H1 (cell line): ENCODE measurements around the gene STARD13.

Source experiments
- BCL11A ChIP-seq, 2 experiments: IDR thresholded peaks; one replicate each; pipeline ENCODE4 v1.6.1; 2011; ENCODE audit warnings: low read depth in 2 of 2, low read length in 2 of 2, mild to moderate bottlenecking in 2 of 2
- EZH2 ChIP-seq: fragments of 200-600 bp; sonication (generic); IDR thresholded peaks from 2 replicates; pipeline ENCODE4 v1.7.1; 2012; ENCODE audit warnings: low read depth, mild to moderate bottlenecking, moderate library complexity, low read length, inconsistent platforms; ENCODE audit not compliant: severe bottlenecking
- POLR2AphosphoS5 ChIP-seq: IDR thresholded peaks from 2 replicates; pipeline ENCODE4 v1.6.1; 2011; ENCODE audit warnings: low read depth, low read length
- RFX5 ChIP-seq: IDR thresholded peaks from 2 replicates; pipeline ENCODE4 v1.6.1; 2011; ENCODE audit warnings: low read depth, low read length, improper control_type of control experiment, borderline replicate concordance
- SP1 ChIP-seq: IDR thresholded peaks from 2 replicates; pipeline ENCODE4 v1.6.1; 2011; ENCODE audit warnings: low read depth, low read length
- TAF1 ChIP-seq: IDR thresholded peaks from 2 replicates; pipeline ENCODE4 v1.6.1; 2011; ENCODE audit warnings: mild to moderate bottlenecking, low read depth, low read length
- TCF12 ChIP-seq: IDR thresholded peaks from 2 replicates; pipeline ENCODE4 v1.6.1; 2011; ENCODE audit warnings: low read depth, mild to moderate bottlenecking, low read length
- ZNF274 ChIP-seq: IDR thresholded peaks from 2 replicates; pipeline ENCODE4 v1.7.0; 2012; ENCODE audit warnings: low read length, borderline replicate concordance; ENCODE audit errors: extremely low read depth
- TF ChIP-seq, protein P1 (sequence below), 3 experiments: IDR thresholded peaks; 1 replicate in 2 of 3; 2 replicates in 1 of 3; pipeline versions ENCODE4 v1.5.1 to v1.6.1; 2011; ENCODE audit warnings: low read length in 3 of 3, mild to moderate bottlenecking in 3 of 3, inconsistent platforms in 2 of 3, low read depth in 1 of 3, moderate library complexity in 1 of 3; ENCODE audit not compliant: insufficient read depth in 1 of 3; ENCODE audit errors: control extremely low read depth in 1 of 3

GRCh38 chr13:33251131-33251661, 34.4 kb downstream of the STARD13 start:
- no peak for TF ChIP-seq TCF12
- TF ChIP-seq, protein P1, sequence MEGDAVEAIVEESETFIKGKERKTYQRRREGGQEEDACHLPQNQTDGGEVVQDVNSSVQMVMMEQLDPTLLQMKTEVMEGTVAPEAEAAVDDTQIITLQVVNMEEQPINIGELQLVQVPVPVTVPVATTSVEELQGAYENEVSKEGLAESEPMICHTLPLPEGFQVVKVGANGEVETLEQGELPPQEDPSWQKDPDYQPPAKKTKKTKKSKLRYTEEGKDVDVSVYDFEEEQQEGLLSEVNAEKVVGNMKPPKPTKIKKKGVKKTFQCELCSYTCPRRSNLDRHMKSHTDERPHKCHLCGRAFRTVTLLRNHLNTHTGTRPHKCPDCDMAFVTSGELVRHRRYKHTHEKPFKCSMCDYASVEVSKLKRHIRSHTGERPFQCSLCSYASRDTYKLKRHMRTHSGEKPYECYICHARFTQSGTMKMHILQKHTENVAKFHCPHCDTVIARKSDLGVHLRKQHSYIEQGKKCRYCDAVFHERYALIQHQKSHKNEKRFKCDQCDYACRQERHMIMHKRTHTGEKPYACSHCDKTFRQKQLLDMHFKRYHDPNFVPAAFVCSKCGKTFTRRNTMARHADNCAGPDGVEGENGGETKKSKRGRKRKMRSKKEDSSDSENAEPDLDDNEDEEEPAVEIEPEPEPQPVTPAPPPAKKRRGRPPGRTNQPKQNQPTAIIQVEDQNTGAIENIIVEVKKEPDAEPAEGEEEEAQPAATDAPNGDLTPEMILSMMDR (IDR thresholded peaks at IDR 0.05; ENCODE audit: control extremely low read depth in 1 of 3, insufficient read depth in 1 of 3, low read depth in 1 of 3, low read length in 3 of 3), result no peak
- no peak for TF ChIP-seq SP1
- no peak for TF ChIP-seq POLR2AphosphoS5
- TF ChIP-seq BCL11A (IDR thresholded peaks at IDR 0.05; ENCODE audit: low read depth in 2 of 2, low read length in 2 of 2), result no peak
- no peak for TF ChIP-seq ZNF274
- TF ChIP-seq EZH2, result no peak
- TF ChIP-seq RFX5, result no peak
- no peak for TF ChIP-seq TAF1
